Ascending aorta (tissue), 2 donors: ENCODE data around the gene PIGX. TPM values are rescaled to one million over a fixed set of nuclear protein-coding genes. Genes with fewer than 3 reads are reported as not detected.

ENCODE experiments used
- DNase-seq, 2 donors: peaks; one replicate each; pipeline ENCODE4 v3.0.0-alpha.2; 2019; ENCODE audit warnings: low spot score in 2 of 2
- H3K27ac ChIP-seq, 2 donors: fragments of 200-600 bp; sonication (generic); one replicate each; pipeline ENCODE4 v1.5.1; 2016 to 2017; ENCODE audit warnings: mild to moderate bottlenecking in 1 of 2
- H3K27me3 ChIP-seq: fragments of 200-600 bp; sonication (generic); one replicate; pipeline ENCODE4 v1.5.1; 2017
- H3K36me3 ChIP-seq, 2 donors: fragments of 200-600 bp; sonication (generic); one replicate each; pipeline ENCODE4 v1.5.1; 2016
- H3K4me1 ChIP-seq, 2 donors: fragments of 200-600 bp; sonication (generic); one replicate each; pipeline ENCODE4 v1.5.1; 2016 to 2017; ENCODE audit warnings: mild to moderate bottlenecking in 1 of 2
- H3K4me3 ChIP-seq, 2 donors: fragments of 200-600 bp; sonication (generic); one replicate each; pipeline ENCODE4 v1.5.1; 2016 to 2017; ENCODE audit warnings: mild to moderate bottlenecking in 1 of 2
- H3K9me3 ChIP-seq, 2 donors: fragments of 200-600 bp; sonication (generic); one replicate each; pipeline ENCODE4 v1.5.1; 2016
- CTCF ChIP-seq, 3 experiments: fragments of 200-600 bp in 2 of 3; fragments of 450-650 bp in 1 of 3; sonication (generic) in 2 of 3; IDR thresholded peaks; one replicate each; pipeline ENCODE4 v1.5.1; 2016 to 2019; ENCODE audit warnings: antibody characterized with exemption in 3 of 3, mild to moderate bottlenecking in 1 of 3, moderate library complexity in 1 of 3
- intact Hi-C: fragments of 100-400 bp; cut with DNase I; formaldehyde crosslinking; loops from one replicate; pipeline ENCODE4 v1.15.1; 2023
- total RNA-seq: library from RNA; depleted of rRNA; stranded (reverse); fragments of >200 nt; gene quantifications from one replicate; pipeline ENCODE4 v1.1.0, GENCODE V29; 2016

Gene PIGX
- total RNA-seq, 1 donor from 2014 or later, result 47.7 TPM

GRCh38 chr3:196721097-196721496 lies 8.9 kb downstream of the PIGX start:
- intact Hi-C loops, result no loop called here
- H3K36me3 ChIP-seq, result peaks cover 0 to 8% of the 10 kb centered on the region in 2 donors
- no peaks in the 10 kb centered on the region for H3K4me1 ChIP-seq
- H3K27me3 ChIP-seq, result no peaks in the 10 kb centered on the region
- no peak for TF ChIP-seq CTCF (IDR thresholded peaks at IDR 0.05)
- H3K4me3 ChIP-seq, result no peak overlapping the region
- H3K27ac ChIP-seq, result no peak overlapping the region
- DNase-seq, result no peak
- H3K9me3 ChIP-seq, result no peaks in the 10 kb centered on the region

DNA sequence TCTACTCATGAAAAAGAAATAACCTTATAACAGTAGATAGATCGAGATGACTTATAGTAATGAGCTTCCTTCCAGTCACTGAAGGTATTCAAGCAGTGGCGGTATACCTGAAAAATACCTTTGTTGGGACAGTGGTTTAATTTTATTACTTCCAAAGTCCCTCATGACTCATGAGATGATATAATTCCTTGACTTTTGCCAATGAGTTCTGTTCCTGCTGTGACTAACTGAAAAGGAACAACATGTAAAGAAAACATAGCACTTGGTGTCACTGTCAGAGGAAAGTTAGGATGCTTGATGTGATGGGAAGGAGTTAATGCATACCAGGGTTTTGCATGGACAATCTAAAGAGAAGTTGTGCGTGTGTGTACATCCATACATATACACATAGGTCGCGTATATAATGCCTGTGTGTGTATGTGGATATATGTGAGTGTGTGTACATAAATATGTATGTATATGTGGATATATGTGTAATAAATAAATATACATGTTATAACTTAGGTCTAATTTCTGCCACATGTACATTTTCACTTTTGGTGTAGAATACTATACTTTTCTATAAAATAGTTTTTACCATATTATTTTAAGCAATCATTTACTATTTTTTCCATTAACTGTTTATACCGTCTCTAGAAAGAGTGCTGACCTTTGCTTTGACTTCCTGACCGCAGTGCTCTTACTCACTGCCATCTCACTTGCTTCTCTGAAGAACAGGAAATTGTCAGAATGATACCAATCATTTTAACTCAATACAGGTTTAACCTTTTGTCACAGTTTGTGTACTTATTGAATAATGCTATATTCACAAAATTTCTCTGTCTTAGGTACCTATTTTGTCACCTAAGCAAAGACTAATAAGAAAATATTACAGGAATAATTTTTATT lies 14.9 kb downstream of the PIGX start:
- DNase-seq, result no peak
- H3K4me3 ChIP-seq, result no peak overlapping the region
- no peak for TF ChIP-seq CTCF (IDR thresholded peaks at IDR 0.05)
- no peaks in the 10 kb centered on the region for H3K9me3 ChIP-seq
- peaks cover 8 to 16% of the 10 kb centered on the region in 2 donors for H3K36me3 ChIP-seq
- H3K4me1 ChIP-seq, result no peaks in the 10 kb centered on the region
- no peaks in the 10 kb centered on the region for H3K27me3 ChIP-seq
- intact Hi-C loops, result no loop called here
- no peak overlapping the region for H3K27ac ChIP-seq

DNA sequence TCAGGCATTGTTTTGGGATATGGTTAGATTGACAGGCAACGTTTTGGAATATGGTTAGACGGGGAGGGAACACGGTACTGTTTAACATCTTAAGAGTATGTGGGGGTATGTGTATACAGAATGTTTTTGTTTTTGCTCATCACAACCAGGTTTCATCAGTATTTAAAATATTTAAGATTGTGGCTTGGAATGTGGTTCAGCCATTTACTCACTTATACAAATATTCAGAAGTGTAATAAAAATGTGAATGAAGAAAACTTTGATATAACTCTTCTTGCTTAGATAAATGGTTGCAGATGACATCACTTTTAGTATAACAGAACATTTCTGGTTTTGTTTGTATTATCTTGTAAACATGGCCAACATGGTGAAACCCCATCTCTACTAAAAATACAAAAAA lies 23.6 kb downstream of the PIGX start:
- no peak for DNase-seq
- no peak for TF ChIP-seq CTCF (IDR thresholded peaks at IDR 0.05)
- Histone ChIP-seq H3K27me3 (no peaks in the 10 kb centered on the region), H3K4me3 (no peak overlapping the region), H3K4me1 (no peaks in the 10 kb centered on the region), H3K27ac (no peak overlapping the region), H3K36me3 (no peaks in the 10 kb centered on the region), H3K9me3 (no peaks in the 10 kb centered on the region)
- intact Hi-C loops, result loop anchor here (5.0 kb wide), 1 partner anchor 207 kb away; the partner anchor contains the start of gene NCBP2

DNA sequence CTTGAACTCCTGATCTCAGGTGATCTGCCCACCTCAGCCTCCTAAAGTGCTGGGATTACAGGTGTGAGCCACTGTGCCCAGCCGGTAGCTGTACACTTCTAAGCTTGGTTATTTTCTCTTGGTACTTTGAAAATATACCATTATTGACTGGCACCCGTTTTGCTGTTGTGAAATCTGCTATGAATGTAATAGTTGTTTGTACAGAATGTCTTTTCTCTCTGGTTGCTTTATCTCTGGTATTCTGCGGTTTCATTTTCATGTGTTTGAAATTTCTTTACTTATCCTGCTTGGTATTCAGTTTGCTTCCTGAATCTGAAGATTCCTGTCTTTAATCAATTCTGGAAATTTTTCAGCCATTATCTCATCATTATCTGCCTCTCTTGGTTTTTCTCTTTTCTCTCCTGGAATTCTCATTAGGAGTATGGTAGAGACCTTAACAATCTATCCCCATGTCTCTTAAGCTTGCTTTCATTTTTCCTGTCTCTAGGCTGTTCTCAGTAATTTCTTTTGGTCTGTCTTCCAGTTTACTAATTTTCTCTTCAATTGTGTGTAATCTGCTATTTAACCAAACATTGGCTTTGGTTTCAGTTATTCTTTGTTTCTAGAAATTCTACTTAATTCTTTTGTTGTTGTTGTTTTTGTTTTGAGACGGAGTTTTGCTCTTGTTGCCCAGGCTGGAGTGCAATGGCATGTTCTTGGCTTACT lies 24.6 kb downstream of the PIGX start:
- H3K4me1 ChIP-seq, result peaks cover 4 to 6% of the 10 kb centered on the region in 2 donors
- no peak overlapping the region for H3K4me3 ChIP-seq
- H3K36me3 ChIP-seq, result no peaks in the 10 kb centered on the region
- intact Hi-C loops, result loop anchor here (5.0 kb wide), 1 partner anchor 205 kb away; the partner anchor contains the start of gene NCBP2
- TF ChIP-seq CTCF (IDR thresholded peaks at IDR 0.05), result no peak
- no peak for DNase-seq
- H3K27me3 ChIP-seq, result no peaks in the 10 kb centered on the region
- H3K9me3 ChIP-seq, result no peaks in the 10 kb centered on the region
- H3K27ac ChIP-seq, result no peak overlapping the region

DNA sequence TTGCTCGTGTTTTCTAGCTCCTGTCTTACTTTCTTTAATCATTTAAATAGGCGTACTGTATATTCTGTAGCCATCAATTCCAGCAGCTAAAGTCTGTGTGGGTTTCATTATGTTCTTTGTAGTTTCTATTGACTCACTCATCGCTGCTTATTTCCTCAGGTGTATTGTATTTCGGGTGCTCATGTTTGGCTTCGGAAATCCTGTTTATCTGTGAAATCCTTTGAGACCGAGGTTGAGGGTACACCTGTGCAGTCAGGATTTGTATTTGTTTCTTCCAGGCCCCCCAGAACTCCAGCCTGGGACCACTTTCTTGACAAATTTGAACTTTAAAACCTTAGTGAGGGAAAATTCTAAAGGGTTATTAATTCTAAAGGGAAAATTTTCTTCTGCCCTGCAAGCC lies 25.5 kb downstream of the PIGX start:
- intact Hi-C loops, result loop anchor here (5.0 kb wide), 1 partner anchor 205 kb away; the partner anchor contains the start of gene NCBP2
- Histone ChIP-seq H3K36me3 (no peaks in the 10 kb centered on the region), H3K27me3 (no peaks in the 10 kb centered on the region), H3K27ac (no peak overlapping the region), H3K4me1 (peaks cover 4 to 11% of the 10 kb centered on the region in 2 donors), H3K4me3 (no peak overlapping the region), H3K9me3 (no peaks in the 10 kb centered on the region)
- TF ChIP-seq CTCF (IDR thresholded peaks at IDR 0.05), result no peak
- DNase-seq, result no peak
